Effector CD4-positive, alpha-beta T cell (primary cell): Measurements from ENCODE around the gene PSME4.

Source experiments
- DNase-seq: peaks from one replicate; pipeline ENCODE4 v3.0.0-alpha.2; 2020
- total RNA-seq: gene quantifications from one replicate; lab custom pipeline; 2026; lab: John Stamatoyannopoulos, UW

The PSME4 gene, protein sequence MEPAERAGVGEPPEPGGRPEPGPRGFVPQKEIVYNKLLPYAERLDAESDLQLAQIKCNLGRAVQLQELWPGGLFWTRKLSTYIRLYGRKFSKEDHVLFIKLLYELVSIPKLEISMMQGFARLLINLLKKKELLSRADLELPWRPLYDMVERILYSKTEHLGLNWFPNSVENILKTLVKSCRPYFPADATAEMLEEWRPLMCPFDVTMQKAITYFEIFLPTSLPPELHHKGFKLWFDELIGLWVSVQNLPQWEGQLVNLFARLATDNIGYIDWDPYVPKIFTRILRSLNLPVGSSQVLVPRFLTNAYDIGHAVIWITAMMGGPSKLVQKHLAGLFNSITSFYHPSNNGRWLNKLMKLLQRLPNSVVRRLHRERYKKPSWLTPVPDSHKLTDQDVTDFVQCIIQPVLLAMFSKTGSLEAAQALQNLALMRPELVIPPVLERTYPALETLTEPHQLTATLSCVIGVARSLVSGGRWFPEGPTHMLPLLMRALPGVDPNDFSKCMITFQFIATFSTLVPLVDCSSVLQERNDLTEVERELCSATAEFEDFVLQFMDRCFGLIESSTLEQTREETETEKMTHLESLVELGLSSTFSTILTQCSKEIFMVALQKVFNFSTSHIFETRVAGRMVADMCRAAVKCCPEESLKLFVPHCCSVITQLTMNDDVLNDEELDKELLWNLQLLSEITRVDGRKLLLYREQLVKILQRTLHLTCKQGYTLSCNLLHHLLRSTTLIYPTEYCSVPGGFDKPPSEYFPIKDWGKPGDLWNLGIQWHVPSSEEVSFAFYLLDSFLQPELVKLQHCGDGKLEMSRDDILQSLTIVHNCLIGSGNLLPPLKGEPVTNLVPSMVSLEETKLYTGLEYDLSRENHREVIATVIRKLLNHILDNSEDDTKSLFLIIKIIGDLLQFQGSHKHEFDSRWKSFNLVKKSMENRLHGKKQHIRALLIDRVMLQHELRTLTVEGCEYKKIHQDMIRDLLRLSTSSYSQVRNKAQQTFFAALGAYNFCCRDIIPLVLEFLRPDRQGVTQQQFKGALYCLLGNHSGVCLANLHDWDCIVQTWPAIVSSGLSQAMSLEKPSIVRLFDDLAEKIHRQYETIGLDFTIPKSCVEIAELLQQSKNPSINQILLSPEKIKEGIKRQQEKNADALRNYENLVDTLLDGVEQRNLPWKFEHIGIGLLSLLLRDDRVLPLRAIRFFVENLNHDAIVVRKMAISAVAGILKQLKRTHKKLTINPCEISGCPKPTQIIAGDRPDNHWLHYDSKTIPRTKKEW (N-terminal part only)
- total RNA-seq, result 152 reads per million, percentile 89 among the genes with 10 or more reads in this experiment

DNA sequence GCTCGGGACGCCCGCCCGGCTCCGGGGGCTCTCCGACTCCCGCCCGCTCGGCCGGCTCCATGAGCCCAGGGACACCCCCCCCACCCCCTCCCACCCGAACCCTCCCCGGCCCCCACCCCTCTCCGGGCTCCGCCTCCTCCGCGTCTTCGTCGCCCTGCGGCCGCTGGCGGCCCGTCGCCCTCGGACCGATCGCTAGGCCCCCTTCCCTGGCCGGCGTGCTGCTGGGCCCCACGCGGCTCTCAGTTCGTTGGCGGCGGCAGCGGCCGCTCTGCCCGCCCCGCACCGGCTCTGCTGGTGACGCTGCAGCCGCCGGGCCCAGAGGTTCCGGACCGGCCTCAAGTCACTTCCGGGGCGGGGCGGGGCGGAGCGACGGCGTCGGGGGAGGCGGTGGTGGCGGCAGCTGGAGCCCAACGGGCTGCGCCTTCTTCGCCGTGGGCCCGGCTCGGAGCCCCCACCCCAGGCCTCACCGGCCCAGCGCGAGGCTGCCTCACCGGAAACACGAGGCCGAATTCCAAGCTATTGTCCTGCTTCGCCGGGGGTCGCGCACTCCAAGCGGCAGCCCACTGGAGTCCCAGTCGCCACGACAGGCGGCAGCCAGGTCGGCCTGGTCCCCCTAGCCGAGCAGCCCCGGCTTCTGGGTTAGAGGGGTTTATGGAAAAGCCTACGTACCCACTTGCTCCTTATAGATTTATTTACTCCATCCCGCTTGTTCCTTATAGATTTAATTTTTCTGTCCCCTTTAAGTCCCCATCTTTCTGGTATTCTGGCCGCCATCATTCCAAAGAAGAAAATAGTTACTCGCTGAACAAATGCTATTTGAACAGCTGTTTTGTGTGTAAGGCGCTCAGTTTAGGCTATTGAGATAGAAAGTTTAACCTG, at the start of gene PSME4:
PSME4 (minus strand) TSS at position 270 of the 879 bp plus-strand sequence; CDS start at position 61, 209 bp downstream.
- DNase-seq, result peak; percentile 94

DNA sequence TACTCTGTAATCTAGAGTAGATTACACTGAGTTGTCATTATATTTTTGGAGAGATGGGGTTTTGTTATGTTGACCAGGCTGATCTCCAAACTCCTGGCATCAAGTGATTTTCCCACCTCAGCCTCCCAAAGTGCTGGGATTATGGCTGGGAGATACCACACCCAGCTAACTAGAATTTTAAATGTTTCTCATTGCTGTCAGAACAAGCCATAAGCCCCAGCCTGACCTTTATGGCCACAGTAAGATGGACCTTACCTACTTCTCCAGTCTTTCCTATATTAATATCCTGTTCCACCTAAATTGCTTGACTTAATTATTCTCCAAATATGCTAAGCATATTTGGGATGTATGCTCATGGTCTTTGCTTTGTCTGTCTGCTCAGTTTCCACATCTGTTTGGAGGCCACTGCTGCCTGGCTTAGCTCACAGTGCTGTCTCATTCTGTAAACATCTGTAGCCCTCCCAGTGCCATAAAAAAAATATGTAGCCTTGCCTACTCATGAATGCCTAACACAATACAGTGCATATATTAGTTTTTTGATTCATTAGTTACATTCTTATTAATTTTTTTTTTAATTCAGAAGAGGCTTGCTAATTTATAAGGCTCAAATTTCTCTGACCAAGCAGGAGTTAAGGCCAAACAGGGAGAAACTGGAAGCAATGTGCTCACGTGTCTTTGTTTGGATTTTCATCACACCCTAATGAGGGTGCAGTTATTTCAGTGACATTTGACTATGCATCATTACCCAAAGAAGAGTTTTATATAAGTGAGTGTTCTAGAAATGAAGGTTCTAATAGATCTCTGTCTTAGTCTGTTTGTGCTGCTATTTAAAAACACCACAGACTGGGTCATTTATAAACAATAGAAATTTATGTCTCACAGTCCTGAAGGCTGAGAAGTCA, 45.3 kb upstream of the PSME4 start:
- no peak for DNase-seq

DNA sequence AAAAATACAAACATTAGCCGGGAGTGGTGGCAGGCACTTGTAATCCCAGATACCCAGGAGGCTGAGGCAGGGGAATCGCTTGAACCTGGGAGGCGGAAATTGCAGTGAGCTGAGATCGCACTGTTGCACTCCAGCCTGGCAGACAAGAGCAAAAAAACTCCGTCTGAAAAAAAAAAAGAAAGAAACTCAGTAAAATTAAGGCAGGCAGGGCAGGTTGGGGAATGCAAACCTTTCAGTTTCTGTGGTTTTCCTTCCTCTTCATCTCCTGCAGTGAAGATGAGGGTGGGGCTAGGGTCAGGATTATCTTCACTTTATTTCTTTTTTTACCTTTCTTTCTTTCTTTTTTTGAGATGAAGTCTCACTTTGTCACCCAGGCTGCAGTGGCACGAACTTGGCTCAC, 43.2 kb upstream of the PSME4 start:
- no peak for DNase-seq

DNA sequence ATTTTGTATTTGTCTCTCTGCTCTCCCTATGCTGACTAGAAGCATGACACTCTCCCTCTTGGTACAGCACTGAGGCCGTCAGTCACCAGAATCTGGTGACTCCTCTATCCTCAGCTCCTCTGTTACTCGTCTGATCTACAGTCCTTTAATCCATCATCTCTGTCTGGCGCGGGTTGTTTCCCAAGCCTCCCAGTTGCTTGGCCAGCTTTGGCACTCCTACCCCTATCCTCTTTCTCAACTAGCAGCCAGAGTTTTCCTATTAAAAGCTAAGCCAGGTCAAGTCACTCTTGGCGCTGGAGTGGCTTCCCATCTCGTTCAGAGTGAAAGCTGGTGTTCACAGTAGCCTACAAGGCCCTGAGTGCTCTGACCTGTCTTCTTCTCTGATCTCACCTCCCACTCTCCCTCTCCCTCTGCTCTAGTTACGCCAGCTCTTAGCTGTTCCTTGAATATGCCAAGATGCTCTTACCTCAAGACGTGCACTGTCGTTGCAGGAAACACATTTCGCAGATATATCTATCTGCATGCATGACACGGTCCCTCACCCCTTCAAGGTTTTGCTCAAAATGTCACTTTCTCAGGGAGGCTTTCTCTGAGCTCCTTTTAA, 41.8 kb upstream of the PSME4 start:
- DNase-seq, result no peak

DNA sequence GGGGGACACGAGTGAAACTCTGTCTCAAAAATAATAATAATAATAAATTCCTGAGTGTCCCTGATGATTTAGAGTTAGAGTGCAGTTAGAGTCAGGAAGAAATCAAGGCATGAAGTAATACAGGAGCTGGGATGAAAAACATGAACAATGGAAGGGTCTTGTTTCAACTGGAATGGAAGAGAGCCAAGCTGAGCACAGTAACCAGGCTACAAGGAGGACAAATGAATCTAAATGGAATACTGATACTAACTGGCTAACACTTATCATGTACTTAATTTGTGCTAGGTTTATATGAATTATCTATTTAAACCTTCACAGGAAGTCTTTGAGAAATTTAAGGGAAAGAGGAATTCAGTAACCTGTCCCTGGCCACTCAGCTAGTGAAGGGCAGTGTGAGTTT, 38.8 kb upstream of the PSME4 start:
- no peak for DNase-seq

DNA sequence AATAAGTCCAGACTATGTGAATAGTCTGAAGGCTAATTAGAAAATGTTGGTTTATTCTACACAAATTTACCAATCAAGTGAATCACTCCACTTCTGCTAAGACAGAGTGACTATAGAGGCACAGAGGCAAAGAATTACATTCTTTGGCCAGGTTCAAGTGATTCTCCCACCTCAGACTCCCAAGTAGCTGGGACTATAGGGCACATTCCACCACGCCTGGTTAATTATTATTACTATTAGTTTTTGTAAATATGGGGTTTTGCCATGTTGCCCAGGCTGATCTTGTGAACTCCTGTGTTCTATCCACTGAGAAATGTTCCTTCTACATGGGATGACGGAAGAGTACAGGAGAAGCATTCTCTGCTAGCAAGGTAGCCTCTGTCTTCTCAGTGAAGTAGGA, 37.6 kb upstream of the PSME4 start:
- DNase-seq, result no peak

DNA sequence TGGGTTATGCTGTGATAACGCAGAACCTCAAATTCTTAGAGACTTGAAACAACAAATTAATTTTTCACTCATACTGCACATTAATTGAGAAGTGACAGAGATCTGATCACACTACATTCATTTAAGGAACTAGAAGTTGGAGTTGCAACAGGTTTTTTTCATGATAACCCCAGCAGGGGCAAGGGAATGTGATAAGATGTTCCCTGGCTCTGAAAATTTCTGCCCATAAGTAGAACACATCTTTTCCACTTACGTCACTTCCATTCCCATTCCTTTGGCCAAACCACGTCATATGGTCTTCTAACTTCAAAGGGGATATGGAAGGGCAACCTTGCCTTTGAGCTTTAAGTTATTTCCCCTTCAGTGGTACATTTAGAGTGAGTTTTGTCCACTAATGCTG, 29.7 kb upstream of the PSME4 start:
- no peak for DNase-seq

DNA sequence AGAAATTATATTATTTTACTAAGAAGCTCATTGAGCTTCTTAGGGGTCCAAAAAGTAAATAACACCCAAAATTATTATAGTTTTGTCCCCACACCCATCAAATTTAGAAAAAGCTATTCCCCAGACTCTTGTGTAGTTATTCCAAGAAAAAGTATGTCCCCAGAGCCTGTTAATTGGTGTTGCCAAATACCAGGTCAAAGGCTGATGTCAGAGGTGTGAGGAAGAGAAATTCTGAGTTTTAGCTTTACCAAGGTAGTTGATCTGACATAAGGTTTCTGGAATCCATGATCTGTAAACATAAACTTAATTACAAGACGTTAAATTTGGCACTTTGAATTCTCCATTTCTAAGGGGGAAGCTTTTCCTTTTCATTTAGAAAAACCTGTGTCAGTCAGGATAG, 29.3 kb upstream of the PSME4 start:
- no peak for DNase-seq

DNA sequence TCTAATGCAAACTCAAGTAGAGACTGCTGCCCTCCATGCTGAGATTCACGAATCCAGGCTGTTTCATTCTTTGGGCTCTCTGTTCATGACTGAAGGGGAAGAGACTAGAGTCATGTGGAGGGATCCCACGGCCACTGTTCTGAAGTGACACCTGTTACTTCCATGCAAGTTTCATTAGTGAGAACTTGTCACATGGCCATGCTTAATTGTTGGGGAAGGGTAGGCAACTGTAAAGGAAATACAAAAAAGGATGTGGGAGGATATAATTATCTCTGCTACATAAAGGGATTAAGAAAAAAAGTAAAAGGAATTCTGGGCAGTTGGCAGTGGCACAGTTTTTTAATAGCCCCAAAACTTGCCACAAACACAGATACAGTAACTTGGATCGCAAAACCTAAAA, 28.0 kb upstream of the PSME4 start:
- no peak for DNase-seq

DNA sequence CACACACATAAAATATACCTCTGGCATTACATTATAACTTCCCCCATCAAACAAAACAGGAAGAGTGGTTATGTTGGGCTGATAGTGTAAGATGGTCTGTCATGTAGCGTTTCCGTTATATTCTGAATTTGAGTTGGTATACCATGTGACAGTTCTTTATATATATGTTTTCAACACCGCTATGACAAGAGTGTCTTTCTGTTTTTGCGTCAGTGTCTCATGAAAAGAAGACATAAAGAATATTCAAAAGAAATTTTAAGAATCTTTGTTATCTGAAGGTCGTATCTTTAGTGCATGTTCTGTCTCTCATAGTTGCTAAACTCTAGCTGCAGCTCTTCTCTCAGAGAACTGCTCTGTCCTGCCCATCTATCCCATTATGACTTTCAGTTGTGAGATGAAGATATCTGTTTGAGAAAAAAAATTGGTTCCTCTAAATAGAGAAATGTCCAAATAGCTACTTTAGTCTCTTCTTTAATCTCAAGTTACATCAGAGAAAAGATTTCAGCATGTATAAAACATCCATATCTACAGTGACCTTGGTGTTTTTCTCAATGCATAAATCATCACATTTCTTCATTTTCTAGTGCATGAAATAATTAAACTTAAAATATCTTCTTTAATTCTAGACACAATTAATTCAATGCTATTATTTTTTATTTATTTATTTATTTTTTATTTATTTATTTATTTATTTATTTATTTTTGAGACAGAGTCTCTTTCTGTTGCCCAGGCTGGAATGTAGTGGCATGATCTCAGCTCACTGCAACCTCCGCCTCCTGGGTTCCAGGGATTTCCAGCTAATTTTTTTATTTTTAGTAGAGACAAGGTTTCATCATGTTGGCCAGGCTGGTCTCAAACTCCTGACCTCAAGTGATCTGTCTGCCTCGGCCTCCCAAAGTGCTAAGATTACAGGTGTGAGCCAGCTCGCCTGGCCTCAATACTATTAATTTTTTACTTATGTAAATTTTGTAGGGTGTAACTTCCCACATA, 24.3 kb upstream of the PSME4 start:
- DNase-seq, result peak; percentile 3

DNA sequence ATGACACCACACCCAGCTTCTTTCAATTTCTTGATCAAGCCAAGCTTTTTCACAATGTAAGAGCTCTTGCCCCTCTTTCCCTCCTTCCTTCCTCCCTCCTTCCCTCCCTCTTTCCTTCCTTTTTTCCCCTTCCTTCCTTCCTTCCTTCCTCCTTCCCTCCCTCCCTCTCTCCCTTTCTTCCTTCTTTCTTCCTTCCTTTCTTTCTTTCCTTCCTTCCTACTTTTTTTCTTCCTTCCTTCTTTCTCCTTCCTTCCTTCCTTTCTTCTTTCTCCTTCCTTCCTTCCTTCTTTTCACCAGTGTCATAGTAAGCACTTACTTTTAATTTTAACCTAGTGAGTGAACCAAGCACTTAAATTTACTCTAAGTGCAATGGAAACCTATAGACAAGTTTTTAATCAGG, 21.2 kb upstream of the PSME4 start:
- DNase-seq, result no peak

DNA sequence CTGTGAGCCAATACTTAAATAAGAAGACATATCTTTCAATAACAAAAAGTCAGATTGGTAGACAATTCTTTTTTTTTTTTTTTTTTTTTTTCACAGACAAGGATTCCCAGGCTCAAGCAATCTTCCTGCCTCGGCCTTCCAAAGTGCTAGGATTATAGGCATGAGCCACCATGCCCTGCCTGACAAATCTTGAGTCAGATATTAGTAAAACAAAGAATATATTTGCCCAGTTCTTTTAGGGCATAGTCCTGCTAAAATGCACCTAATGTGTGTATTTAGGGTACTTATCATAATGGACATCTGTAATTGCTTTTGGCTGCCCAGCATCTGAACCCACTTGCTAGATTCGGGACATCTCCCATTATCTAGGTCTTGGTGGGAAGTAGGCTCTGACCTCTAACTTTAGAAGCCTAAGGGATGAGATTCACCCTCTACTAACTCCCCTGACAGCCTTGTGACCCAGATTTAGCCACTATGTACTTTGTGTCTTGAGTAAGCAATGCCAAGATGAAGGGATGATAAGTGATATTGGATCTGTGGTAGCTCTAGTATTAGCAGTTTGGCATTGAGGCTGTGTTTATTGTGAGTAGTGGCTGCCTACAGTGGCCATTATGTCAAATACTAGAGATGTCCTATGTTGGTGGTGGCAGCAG, 18.5 kb upstream of the PSME4 start:
- DNase-seq, result no peak

DNA sequence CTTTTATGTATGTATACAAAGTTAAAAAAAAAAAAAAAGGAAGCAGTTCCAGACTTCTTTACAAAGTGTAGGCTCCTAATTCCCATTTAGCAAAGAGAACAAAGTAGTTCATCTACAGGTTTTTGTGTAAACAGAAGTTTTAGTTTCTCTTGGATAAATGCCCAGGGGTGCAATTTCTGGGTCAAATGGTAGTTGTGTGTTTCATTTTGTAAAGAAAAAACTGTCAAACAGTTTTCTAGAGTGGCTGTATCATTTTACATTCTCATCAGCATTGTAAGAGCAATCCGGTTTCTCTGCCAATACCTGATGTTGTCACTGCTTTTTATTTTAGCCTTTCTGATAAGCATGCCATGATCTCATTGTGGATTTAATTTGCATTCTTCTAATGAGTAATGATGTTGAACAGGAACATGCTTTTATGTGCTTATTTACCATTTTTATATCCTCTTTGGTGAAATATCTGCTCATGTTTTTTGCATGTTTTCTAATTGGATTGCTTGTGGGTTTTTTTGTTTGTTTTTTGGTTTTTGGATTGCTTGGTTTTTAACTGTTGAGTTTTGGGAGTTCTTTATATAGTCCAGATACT, 16.6 kb upstream of the PSME4 start:
- DNase-seq, result no peak

DNA sequence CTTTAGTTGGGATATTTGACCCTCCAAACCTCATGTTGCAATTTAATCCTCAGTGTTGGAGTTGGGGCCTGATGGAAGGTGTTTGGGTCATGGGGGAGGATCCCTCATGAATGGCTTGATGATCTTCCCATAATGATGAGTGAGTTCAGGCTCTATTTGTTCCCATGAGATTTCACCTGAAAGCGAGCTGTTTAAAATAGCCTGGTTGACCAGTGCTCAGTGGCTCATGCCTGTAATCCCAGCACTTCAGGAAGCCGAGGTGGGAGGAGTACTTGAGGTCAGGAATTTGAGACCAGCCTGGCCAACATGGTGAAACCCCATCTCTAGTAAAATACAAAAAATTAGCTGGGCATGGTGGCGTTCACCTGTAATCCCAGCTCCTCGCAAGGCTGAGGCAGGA, 14.9 kb upstream of the PSME4 start:
- DNase-seq, result no peak

DNA sequence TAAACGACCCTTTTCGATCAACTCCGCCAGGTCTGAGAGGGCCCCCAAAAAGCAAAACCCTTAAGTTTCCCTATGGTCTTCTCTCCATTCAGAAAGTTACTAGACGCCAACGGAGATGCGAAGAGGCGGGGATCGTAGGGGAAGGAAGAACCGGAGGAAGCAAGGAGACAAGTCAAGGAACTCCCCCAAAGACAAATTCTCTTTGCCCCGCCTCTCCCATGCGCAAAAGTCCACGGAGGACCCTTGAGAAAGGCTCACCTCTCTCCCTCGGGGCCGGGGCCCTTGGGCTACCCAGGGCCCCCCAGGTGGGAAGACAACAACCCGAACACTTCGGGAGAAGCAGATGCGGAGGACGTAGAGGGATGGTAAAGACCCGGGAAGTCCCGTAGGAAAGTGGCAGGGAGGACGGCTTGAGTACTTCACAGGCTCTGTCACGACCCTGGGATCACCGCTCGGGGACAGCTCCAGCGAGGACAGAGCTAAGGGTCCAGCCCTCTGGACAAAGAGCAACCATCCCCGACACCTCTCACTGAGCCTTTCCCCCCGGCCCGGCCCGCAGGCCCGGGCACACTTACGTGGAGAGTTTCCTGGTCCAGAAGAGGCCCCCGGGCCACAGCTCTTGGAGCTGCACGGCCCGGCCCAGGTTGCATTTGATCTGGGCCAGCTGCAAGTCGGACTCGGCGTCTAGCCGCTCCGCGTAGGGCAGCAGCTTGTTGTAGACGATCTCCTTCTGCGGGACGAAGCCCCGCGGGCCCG, 647 bp downstream of the PSME4 start:
- DNase-seq, result peak; percentile 14

DNA sequence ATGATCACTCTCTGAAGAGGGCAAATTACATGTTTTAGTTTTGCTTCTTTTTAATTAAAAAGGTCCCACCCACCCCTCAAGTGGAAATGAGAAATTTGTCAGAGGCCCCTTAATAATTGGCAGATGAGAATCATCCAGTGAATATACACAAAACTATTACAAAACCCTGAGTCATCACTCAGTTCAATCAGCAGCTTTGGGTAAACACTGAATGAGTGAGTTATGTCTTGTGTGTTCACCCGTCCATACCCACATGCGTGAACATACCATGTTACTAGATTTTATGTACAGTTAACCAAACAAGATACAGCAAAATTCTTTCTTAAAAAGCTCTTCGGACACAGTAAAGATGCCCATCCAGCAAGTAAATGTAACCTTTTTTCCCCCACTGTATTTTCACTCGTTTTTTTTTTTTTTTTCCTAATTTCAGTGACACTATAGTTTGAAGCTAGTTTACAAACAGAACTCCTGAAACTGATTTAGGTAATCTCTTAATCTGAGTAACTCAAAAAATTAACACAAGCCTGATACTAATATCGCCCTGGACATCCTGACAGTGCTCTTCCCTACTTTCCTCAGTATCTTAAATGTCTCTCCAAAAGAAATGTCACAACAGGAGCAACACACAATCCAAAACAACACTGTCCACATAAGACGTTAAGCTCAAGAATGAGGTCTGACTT, 1.4 kb downstream of the PSME4 start:
- DNase-seq, result no peak
